A549 (cell line): ENCODE results near the gene TNS3. TPM values are rescaled to one million over a fixed set of nuclear protein-coding genes. Genes with fewer than 3 reads are reported as not detected.
A peak's percentile ranks its signal among the peaks of the same experiment; 100 is the strongest.

Experiments
- ATAC-seq, 2 experiments: fragments of 200-7000 bp in 1 of 2; fragments of >200 bp in 1 of 2; cut with Nextera tagmentation in 1 of 2; cut with Tn5 transposase in 1 of 2; 3 replicates each; pipeline versions ENCODE4 v1.8.0 to v1.9.1; 2018 to 2020; ENCODE audit warnings: mild to moderate bottlenecking in 1 of 2, moderate library complexity in 1 of 2
- CTCF ChIA-PET: fragments of 300-600 bp; sonication (Branson Sonifier 250); formaldehyde crosslinking; extraction: SDS; loops from one replicate; lab custom pipeline; 2021; ENCODE audit warnings: antibody characterized with exemption, inconsistent platforms; lab: Yijun Ruan, JAX
- POLR2A ChIA-PET: fragments of 350-600 bp; formaldehyde crosslinking; extraction: SDS; loops from one replicate; lab custom pipeline; 2021; ENCODE audit warnings: antibody characterized with exemption, inconsistent platforms; lab: Yijun Ruan, JAX
- DNase-seq, 2 experiments: peaks; one replicate each; pipeline versions ENCODE4 v3.0.0 to v3.0.0-alpha.2; 2011 to 2016; ENCODE audit warnings: low read depth in 1 of 2, low spot score in 1 of 2
- FAIRE-seq: peaks from 2 replicates; lab custom pipeline; 2011; peaks lifted over from hg19 to GRCh38; lab: Jason Lieb, UNC
- H3K27ac ChIP-seq, 2 experiments: fragments of >200 bp; sonication (Bioruptor Twin); formaldehyde crosslinking; 3 replicates each; pipeline ENCODE4 v1.5.1; 2016 to 2017
- H3K4me1 ChIP-seq: fragments of >200 bp; sonication (Bioruptor Twin); formaldehyde crosslinking; 3 replicates; pipeline ENCODE4 v1.6.1; 2016
- H3K4me2 ChIP-seq: fragments of >200 bp; sonication (Bioruptor Twin); formaldehyde crosslinking; 3 replicates; pipeline ENCODE4 v1.6.1; 2016
- H3K4me3 ChIP-seq: fragments of >200 bp; sonication (Bioruptor Twin); formaldehyde crosslinking; 3 replicates; pipeline ENCODE4 v1.5.1; 2016
- H3K9me3 ChIP-seq: fragments of >200 bp; sonication (Bioruptor Twin); formaldehyde crosslinking; 3 replicates; pipeline ENCODE4 v1.6.1; 2016
- CEBPB ChIP-seq, 2 experiments: fragments of >200 bp in 1 of 2; sonication (Bioruptor Twin) in 1 of 2; formaldehyde crosslinking in 1 of 2; IDR thresholded peaks; 2 replicates each; pipeline ENCODE4 v1.6.1; 2012 to 2016
- FOSB ChIP-seq: fragments of 250-450 bp; sonication (Bioruptor Pico); IDR thresholded peaks from 2 replicates; pipeline ENCODE4 v1.5.0; 2020; ENCODE audit warnings: mild to moderate bottlenecking, moderate library complexity
- GATA3 ChIP-seq: IDR thresholded peaks from 2 replicates; pipeline ENCODE4 v1.6.1; 2012; ENCODE audit warnings: borderline replicate concordance
- HEYL ChIP-seq: fragments of 250-450 bp; sonication (Bioruptor Pico); IDR thresholded peaks from 2 replicates; pipeline ENCODE4 v1.8.0; 2021; ENCODE audit warnings: mild to moderate bottlenecking, moderate library complexity
- JUN ChIP-seq, 2 experiments: fragments of >200 bp; sonication (Bioruptor Twin); formaldehyde crosslinking; IDR thresholded peaks; 2 replicates in 1 of 2; 3 replicates in 1 of 2; pipeline ENCODE4 v1.6.1; 2016 to 2017
- MAFK ChIP-seq: fragments of 450-650 bp; IDR thresholded peaks from 2 replicates; pipeline ENCODE4 v1.6.1; 2014; ENCODE audit not compliant: partially characterized antibody
- MAZ ChIP-seq: fragments of 150-350 bp; IDR thresholded peaks from 2 replicates; pipeline ENCODE4 v1.6.1; 2014; ENCODE audit warnings: antibody characterized with exemption, low read depth, low read length, borderline replicate concordance
- NPAS2 ChIP-seq: fragments of 250-450 bp; sonication (Bioruptor Pico); IDR thresholded peaks from 2 replicates; pipeline ENCODE4 v1.8.0; 2022; ENCODE audit warnings: mild to moderate bottlenecking, moderate library complexity, borderline replicate concordance
- RAD21 ChIP-seq, 2 experiments: fragments of >200 bp in 1 of 2; sonication (Bioruptor Twin) in 1 of 2; formaldehyde crosslinking in 1 of 2; IDR thresholded peaks in 1 of 2; conservative IDR thresholded peaks in 1 of 2; 2 replicates in 1 of 2; 3 replicates in 1 of 2; pipeline ENCODE4 v1.6.1; 2012 to 2018; ENCODE audit warnings: inconsistent platforms in 1 of 2
- RARB ChIP-seq: fragments of 250-450 bp; sonication (Bioruptor Pico); IDR thresholded peaks from 2 replicates; pipeline ENCODE4 v1.8.0; 2021; ENCODE audit warnings: mild to moderate bottlenecking, moderate library complexity
- RCOR1 ChIP-seq: fragments of 150-350 bp; IDR thresholded peaks from 2 replicates; pipeline ENCODE4 v1.6.1; 2014; ENCODE audit warnings: antibody characterized with exemption, low read length, low read depth
- RNF2 ChIP-seq: fragments of 200-600 bp; sonication (generic); IDR thresholded peaks from 2 replicates; pipeline ENCODE4 v1.6.1; 2016; ENCODE audit warnings: low read depth, mild to moderate bottlenecking, antibody characterized with exemption, moderate library complexity, borderline replicate concordance
- SREBF2 ChIP-seq: fragments of 450-650 bp; IDR thresholded peaks from 2 replicates; pipeline ENCODE4 v1.6.1; 2014; ENCODE audit warnings: mild to moderate bottlenecking, moderate library complexity
- ZFP36 ChIP-seq: fragments of 450-650 bp; IDR thresholded peaks from 2 replicates; pipeline ENCODE4 v1.6.1; 2014; ENCODE audit warnings: borderline replicate concordance; ENCODE audit not compliant: partially characterized antibody
- ZSCAN20 ChIP-seq: fragments of 250-450 bp; sonication (Bioruptor Pico); IDR thresholded peaks from 2 replicates; pipeline ENCODE4 v1.8.0; 2022; ENCODE audit warnings: mild to moderate bottlenecking, moderate library complexity
- WGBS: methylation state at CpG from one replicate; pipeline ENCODE4 v1.1.6; 2017; ENCODE audit errors: missing lambda C conversion rate; 5-methylcytosine and 5-hydroxymethylcytosine counted together
- polyA plus RNA-seq, 4 experiments: library from polyadenylated mRNA; depleted of rRNA in 3 of 4; stranded (reverse); fragments of >200 nt; fragmentation: RNase III in 1 of 4; extraction: RNeasy Plus Mini Kit Qiagen cat#74134 plus additional on column Dnase treatment in 1 of 4; gene quantifications; 2 replicates in 3 of 4; 3 replicates in 1 of 4; pipeline ENCODE4 v1.2.3, GENCODE V29; 2011 to 2017
- TF ChIP-seq, protein P1 (sequence below): fragments of 450-650 bp; IDR thresholded peaks from 2 replicates; pipeline ENCODE4 v1.6.1; 2014; ENCODE audit warnings: antibody characterized with exemption
- TF ChIP-seq, protein P2 (sequence below): fragments of 200-600 bp; sonication (generic); IDR thresholded peaks from 2 replicates; pipeline ENCODE4 v1.6.1; 2016; ENCODE audit warnings: antibody characterized with exemption, mild to moderate bottlenecking, moderate library complexity
- TF ChIP-seq, protein P3 (sequence below): IDR thresholded peaks from 2 replicates; pipeline ENCODE4 v1.6.1; 2012

The TNS3 gene
- polyA plus RNA-seq, 2 of the 4 experiments (the other 2 are of a cell fraction): 107 to 134 TPM

DNA sequence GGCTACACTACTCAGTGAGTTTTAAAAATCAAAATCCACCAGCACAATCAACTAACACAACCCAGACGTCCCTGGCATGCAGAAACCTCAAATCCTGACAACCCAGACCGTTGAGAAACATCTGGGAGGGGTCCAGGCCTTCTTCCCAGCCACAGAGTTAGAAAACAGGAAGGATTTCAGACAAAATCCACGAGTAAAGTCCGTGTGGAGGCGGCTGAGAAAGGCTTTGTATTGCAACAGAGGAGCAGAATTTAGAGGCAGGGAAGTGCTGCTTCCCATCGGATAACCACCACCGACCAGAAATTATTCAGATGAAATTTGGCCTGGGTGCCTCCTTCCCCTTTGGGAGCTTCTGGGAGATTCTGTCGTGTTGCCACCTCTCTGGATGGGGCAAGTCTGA, 61.5 kb downstream of the TNS3 start:
- ChIA-PET POLR2A (no interaction called here), CTCF (interaction anchor here (1.5 kb wide), 1 partner anchor 21 kb away, joined by 3 read pairs; no protein-coding TSS in a partner anchor)
- TF ChIP-seq FOSB (CRISPR knock-in tag): no peak
- no peak; a peak in 1 of 5 replicates for TF ChIP-seq JUN (IDR thresholded peaks at IDR 0.05)
- TF ChIP-seq ZSCAN20 (CRISPR knock-in tag): no peak
- TF ChIP-seq CEBPB (IDR thresholded peaks at IDR 0.05): peak in 1 of 2 experiments; percentile 4; a peak in 1 of 4 replicates
- TF ChIP-seq, protein P1, sequence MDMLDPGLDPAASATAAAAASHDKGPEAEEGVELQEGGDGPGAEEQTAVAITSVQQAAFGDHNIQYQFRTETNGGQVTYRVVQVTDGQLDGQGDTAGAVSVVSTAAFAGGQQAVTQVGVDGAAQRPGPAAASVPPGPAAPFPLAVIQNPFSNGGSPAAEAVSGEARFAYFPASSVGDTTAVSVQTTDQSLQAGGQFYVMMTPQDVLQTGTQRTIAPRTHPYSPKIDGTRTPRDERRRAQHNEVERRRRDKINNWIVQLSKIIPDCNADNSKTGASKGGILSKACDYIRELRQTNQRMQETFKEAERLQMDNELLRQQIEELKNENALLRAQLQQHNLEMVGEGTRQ: no peak
- Histone ChIP-seq H3K9me3 (no peaks in the 10 kb centered on the region), H3K27ac (peak overlapping the region; percentile 5 to 69; a peak in 4 of 6 replicates), H3K4me3 (no peak overlapping the region), H3K4me2 (peak overlapping the region; percentile 16; the same call in 1 of the 3 replicates), H3K4me1 (peaks cover 88% of the 10 kb centered on the region)
- WGBS: 43% methylated on average over 8 of the region's 8 CpGs
- FAIRE-seq (no peak), DNase-seq (no peak), ATAC-seq (no peak)

DNA sequence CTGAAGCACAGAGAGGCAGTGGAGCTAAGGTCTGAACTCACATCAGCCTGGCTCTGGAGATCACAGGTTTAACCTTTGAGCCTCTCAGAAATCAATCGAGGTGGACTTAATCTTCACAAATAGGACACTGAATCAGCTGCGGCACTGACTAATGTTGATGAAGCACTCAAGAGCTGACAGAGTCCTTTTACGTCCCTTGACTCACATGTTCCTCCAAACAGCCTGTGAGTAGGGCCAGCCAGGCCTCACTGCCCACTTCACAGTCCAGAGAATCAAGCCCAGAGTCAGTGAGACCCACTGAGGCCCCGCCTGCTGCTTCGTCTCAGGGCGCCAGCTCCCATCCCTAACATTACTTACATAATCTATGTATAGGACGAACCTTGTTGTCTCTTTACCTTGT, 63.1 kb downstream of the TNS3 start:
- WGBS: 71% methylated on average over 7 of the region's 7 CpGs
- CTCF ChIA-PET: interaction anchor here (0.7 kb wide), 1 partner anchor 42 kb away, joined by 3 read pairs; no protein-coding TSS in a partner anchor
- DNase-seq (no peak), ATAC-seq (peak in 1 of 2 experiments; percentile 27; a peak in 3 of 6 replicates), FAIRE-seq (no peak)
- Histone ChIP-seq H3K9me3 (no peaks in the 10 kb centered on the region), H3K4me1 (peaks cover 100% of the 10 kb centered on the region), H3K27ac (peak overlapping the region in 1 of 2 experiments; percentile 70; a peak in 3 of 6 replicates), H3K4me3 (no peak overlapping the region), H3K4me2 (peak overlapping the region; percentile 29; the same call in 1 of the 3 replicates)
- POLR2A ChIA-PET: no interaction called here
- TF ChIP-seq FOSB (CRISPR knock-in tag) (no peak), SREBF2 (no peak), HEYL (CRISPR knock-in tag) (no peak), ZFP36 (no peak), RAD21 (conservative IDR thresholded peaks at IDR 0.05 in 1 of 2, IDR thresholded peaks at IDR 0.05 in 1 of 2) (no peak), RARB (CRISPR knock-in tag) (no peak), GATA3 (no peak), NPAS2 (CRISPR knock-in tag) (no peak), MAFK (no peak), RNF2 (no peak), MAZ (no peak), RCOR1 (no peak)
- TF ChIP-seq, protein P2, sequence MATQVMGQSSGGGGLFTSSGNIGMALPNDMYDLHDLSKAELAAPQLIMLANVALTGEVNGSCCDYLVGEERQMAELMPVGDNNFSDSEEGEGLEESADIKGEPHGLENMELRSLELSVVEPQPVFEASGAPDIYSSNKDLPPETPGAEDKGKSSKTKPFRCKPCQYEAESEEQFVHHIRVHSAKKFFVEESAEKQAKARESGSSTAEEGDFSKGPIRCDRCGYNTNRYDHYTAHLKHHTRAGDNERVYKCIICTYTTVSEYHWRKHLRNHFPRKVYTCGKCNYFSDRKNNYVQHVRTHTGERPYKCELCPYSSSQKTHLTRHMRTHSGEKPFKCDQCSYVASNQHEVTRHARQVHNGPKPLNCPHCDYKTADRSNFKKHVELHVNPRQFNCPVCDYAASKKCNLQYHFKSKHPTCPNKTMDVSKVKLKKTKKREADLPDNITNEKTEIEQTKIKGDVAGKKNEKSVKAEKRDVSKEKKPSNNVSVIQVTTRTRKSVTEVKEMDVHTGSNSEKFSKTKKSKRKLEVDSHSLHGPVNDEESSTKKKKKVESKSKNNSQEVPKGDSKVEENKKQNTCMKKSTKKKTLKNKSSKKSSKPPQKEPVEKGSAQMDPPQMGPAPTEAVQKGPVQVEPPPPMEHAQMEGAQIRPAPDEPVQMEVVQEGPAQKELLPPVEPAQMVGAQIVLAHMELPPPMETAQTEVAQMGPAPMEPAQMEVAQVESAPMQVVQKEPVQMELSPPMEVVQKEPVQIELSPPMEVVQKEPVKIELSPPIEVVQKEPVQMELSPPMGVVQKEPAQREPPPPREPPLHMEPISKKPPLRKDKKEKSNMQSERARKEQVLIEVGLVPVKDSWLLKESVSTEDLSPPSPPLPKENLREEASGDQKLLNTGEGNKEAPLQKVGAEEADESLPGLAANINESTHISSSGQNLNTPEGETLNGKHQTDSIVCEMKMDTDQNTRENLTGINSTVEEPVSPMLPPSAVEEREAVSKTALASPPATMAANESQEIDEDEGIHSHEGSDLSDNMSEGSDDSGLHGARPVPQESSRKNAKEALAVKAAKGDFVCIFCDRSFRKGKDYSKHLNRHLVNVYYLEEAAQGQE: no peak
- TF ChIP-seq, protein P3, sequence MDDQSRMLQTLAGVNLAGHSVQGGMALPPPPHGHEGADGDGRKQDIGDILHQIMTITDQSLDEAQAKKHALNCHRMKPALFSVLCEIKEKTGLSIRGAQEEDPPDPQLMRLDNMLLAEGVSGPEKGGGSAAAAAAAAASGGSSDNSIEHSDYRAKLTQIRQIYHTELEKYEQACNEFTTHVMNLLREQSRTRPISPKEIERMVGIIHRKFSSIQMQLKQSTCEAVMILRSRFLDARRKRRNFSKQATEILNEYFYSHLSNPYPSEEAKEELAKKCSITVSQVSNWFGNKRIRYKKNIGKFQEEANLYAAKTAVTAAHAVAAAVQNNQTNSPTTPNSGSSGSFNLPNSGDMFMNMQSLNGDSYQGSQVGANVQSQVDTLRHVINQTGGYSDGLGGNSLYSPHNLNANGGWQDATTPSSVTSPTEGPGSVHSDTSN: no peak
- TF ChIP-seq, protein P1: no peak
